NOMO-1 treated with DMSO at 0.1 percent for 48 hours (cell line): Measurements from ENCODE around the gene MCF2L2.

Experiments
- DNase-seq: peaks from one replicate; lab custom pipeline; 2025; ENCODE audit not compliant: unreplicated experiment; lab: John Stamatoyannopoulos, UW

Gene MCF2L2

GRCh38 chr3:183272791-183273190 lies 155.6 kb downstream of the MCF2L2 start:
- DNase-seq = peak; percentile 62

GRCh38 chr3:183272142-183272541 lies 156.3 kb downstream of the MCF2L2 start:
- no peak for DNase-seq

- no peak for DNase-seq
Observed at GRCh38 chr3:183270344-183270743, 158.1 kb downstream of the MCF2L2 start.

GRCh38 chr3:183269345-183269744 lies 159.1 kb downstream of the MCF2L2 start:
- DNase-seq = no peak

GRCh38 chr3:183268366-183268765 lies 160.1 kb downstream of the MCF2L2 start:
- no peak for DNase-seq

- no peak for DNase-seq
Observed at GRCh38 chr3:183267140-183267539, 161.3 kb downstream of the MCF2L2 start.

GRCh38 chr3:183266454-183266853 lies 162.0 kb downstream of the MCF2L2 start:
- DNase-seq = no peak

- DNase-seq = no peak
Observed at GRCh38 chr3:183265834-183266417, 162.5 kb downstream of the MCF2L2 start.

GRCh38 chr3:183265157-183265642 lies 163.2 kb downstream of the MCF2L2 start:
- peak; percentile 61 for DNase-seq

GRCh38 chr3:183264268-183264667 lies 164.2 kb downstream of the MCF2L2 start:
- no peak for DNase-seq

- no peak for DNase-seq
Observed at GRCh38 chr3:183262875-183263378, 165.5 kb downstream of the MCF2L2 start.

- DNase-seq = no peak
Observed at GRCh38 chr3:183261151-183261724, 167.2 kb downstream of the MCF2L2 start.

GRCh38 chr3:183260167-183260904 lies 168.1 kb downstream of the MCF2L2 start:
- peak; percentile 99 for DNase-seq

GRCh38 chr3:183259621-183260020 lies 168.8 kb downstream of the MCF2L2 start:
- DNase-seq = no peak

GRCh38 chr3:183259087-183259486 lies 169.3 kb downstream of the MCF2L2 start:
- DNase-seq = no peak

GRCh38 chr3:183255348-183255730 lies 173.1 kb downstream of the MCF2L2 start:
- no peak for DNase-seq

GRCh38 chr3:183254487-183255347 lies 173.7 kb downstream of the MCF2L2 start:
- peak; percentile 35 for DNase-seq

GRCh38 chr3:183253528-183254486 lies 174.6 kb downstream of the MCF2L2 start:
- DNase-seq = peak; percentile 49

- no peak for DNase-seq
Observed at GRCh38 chr3:183252973-183253527, 175.4 kb downstream of the MCF2L2 start, which contains the start of gene B3GNT5. Gene B3GNT5, plus strand, starts transcription at chr3:183253253. Its CDS starts 16,546 bp downstream, at chr3:183269799.
